Stimulated activated CD8-positive, alpha-beta memory T cell treated with anti-CD3 and anti-CD28 coated beads, Interleukin-12 subunit alpha, Interleukin-12 subunit beta, amount 100 ng/mL, for 4 hours (primary cell): Measurements from ENCODE around the gene ITM2C.

Experiments
- DNase-seq: peaks from one replicate; pipeline ENCODE4 v3.0.0-alpha.2; 2020; ENCODE audit warnings: low read depth

Gene ITM2C

DNA sequence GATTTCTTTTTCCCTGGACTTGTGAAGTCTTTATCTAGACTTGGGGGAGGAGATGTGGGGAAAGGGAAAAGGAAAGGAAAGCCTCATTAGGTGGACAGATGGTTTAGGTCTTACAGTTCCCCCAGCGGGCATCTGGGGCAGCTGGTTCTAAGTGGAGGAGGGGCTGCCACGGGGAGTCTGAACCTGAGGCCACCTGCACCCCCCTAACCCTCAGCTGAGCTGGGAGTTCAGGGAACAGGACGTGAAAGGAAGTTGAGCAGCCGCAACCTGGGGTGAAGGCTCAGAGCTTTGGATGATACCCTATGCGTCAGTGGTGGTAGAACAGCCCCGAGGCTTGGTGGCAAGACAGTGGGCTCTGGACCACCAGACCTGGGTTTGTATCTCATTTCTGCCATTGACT, 26.8 kb downstream of the ITM2C start:
- DNase-seq = no peak

DNA sequence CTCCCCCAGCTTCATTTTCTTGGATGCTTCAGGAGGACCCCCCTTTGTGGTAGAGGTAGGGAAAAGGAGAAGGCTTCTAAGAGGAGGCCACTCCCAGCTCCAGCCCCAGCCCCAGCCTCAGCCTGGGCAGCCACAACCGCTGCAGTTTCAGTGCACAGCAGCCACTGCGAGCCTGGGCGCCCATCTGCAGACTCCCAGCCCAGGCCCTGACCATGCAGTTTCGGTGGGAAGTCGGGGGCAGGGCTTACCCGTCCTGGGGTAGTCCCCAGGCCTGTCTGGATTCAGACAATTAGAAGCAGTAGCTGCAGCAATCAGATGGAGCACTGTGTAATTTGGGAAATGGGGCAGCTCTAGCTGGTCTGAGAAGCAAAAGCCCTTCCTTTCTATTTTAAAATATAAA, 28.6 kb downstream of the ITM2C start:
- DNase-seq = no peak

- DNase-seq = no peak
Measured at GRCh38 chr2:230893841-230894781, 29.4 kb downstream of the ITM2C start.

DNA sequence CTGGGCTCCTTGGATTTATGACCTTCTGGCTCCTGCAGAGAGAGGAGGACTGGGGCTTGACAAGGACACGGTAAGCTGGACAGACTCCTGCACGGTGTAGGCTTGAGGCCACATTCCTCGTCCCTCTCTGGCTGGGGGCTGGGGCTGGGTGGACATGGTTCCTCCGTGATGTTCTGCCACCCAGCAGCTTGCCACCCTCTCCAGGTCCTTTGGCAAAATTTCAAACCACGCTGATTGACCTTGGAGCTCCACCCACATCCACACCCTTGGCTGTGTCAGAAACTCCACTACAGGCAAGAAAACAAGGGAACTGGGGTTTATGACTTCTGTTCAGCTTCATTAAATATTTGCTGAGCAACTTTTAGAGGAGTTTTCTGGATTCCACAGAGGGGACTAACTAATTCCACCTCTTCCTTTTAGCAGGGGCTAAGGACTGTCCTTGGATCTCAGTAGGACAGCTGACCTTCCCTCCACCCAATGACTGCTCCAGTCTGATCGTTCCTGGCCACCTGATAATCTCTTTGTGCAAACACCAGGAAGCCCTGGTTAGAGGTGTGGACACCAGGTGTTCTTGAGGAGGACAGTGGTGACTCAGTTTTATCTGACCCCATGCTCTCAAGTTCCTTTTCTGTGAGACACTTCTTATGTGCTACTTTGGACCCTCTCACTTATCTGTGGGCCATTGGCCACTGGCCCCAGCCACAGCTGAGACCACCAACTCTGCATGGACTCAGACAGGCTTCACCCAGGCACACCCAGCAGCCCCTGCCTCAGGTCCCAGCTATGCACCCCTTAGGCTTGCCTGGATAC, 31.0 kb downstream of the ITM2C start:
- no peak for DNase-seq

- DNase-seq = no peak
Measured at GRCh38 chr2:230896346-230897115, 31.8 kb downstream of the ITM2C start.

DNA sequence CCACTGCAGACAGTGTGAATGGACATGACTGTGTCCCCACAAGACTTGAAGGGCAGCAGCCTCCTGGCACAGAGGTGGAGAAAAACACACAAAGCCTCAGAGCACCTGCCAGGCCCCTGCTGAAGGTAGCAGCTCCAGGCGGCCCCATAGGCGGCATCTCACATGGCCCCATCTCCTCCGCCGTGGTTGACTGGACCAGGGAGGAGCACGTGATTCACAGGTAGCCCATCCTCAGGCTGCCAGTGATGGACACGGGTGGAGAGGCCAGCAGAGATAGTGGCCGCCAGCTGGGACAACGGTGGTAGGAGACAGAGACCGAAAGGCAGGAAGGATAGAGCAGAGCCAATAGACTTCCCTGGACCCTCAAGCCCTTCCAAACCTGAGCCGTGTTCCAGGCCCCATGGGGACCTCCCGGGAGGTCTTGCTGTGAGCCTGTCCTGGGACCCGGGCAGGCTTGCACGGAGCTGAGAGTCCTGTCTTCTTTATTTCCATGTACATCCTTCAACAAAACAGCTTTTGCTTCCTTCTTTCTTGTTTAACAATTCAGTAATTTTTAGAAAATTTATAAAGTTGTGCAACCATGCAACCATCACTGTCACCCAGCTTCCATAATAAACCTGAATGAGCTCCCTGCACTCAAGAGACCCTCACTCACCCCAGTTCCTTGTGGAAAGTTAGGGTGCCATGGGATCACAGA, 33.4 kb downstream of the ITM2C start:
- DNase-seq = no peak

GRCh38 chr2:230898713-230899091, 34.0 kb downstream of the ITM2C start:
- DNase-seq = no peak

- no peak for DNase-seq
Measured at GRCh38 chr2:230899287-230899686, 34.5 kb downstream of the ITM2C start.

GRCh38 chr2:230899786-230900185, 35.0 kb downstream of the ITM2C start:
- no peak for DNase-seq

GRCh38 chr2:230900336-230900995, 35.7 kb downstream of the ITM2C start:
- no peak for DNase-seq

DNA sequence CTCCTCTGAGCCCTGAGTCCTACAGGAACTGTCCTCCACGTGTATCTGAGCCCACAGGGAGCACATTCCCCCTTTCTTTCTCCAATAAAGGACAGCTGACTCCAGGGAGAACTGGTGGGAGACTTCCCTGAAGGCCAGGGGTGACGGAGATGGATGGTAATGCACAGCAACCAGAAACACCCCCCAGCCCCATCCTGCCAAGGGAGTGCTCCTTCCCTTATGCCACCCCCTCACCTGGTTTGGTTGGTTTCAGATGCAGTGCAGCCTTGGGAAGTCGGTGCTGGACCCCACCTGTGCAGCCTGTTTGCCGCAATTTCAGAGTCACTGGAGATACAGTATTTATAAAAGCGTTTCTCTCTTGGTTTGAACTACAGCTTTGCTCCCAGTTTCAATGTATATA, 36.3 kb downstream of the ITM2C start:
- DNase-seq = no peak

GRCh38 chr2:230902180-230902899, 37.6 kb downstream of the ITM2C start:
- no peak for DNase-seq

DNA sequence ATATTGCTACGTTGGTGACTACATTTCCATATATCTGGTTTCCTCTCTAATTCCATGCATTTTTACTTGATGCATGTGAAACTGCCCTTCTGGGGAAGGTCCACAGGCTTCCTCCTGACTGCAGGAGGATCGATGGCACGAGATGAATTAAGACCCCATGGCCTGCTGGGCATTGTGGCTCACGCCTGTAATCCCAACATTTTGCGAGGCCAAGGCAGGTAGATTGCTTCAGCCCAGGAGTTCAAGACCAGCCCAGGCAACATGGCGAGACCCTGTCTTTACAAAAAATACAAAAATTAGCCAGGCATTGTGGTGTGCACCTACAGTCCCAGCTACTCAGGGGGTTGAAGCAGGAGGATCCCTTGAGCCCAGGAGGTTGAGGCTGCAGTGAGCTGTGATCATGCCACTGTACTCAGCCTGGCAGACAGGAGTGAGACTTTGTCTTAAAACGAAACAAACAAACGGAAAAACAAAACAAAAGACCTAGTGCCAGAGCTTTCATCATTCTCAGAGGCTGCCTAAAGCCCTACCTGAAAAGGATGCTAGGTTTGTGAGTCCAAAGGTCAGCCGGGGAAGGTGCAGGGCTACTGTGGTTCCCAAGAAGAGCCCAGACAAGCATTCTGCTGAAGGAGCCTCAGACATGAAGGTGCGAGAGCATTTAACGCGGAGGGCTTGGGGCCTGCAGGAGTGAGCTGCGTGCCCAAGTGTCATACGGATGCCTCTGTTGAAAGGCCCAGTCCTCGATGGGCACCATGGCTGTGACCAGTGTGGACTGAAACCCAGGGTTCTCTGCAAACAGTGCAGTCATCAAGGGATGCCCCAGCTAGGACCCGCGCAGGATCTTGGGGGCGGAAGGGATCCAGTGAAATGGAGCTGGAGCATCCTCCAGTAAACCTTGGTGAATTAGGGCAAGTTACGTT, 38.7 kb downstream of the ITM2C start:
- DNase-seq = no peak

- DNase-seq = no peak
Measured at GRCh38 chr2:230904856-230905447, 40.2 kb downstream of the ITM2C start.

DNA sequence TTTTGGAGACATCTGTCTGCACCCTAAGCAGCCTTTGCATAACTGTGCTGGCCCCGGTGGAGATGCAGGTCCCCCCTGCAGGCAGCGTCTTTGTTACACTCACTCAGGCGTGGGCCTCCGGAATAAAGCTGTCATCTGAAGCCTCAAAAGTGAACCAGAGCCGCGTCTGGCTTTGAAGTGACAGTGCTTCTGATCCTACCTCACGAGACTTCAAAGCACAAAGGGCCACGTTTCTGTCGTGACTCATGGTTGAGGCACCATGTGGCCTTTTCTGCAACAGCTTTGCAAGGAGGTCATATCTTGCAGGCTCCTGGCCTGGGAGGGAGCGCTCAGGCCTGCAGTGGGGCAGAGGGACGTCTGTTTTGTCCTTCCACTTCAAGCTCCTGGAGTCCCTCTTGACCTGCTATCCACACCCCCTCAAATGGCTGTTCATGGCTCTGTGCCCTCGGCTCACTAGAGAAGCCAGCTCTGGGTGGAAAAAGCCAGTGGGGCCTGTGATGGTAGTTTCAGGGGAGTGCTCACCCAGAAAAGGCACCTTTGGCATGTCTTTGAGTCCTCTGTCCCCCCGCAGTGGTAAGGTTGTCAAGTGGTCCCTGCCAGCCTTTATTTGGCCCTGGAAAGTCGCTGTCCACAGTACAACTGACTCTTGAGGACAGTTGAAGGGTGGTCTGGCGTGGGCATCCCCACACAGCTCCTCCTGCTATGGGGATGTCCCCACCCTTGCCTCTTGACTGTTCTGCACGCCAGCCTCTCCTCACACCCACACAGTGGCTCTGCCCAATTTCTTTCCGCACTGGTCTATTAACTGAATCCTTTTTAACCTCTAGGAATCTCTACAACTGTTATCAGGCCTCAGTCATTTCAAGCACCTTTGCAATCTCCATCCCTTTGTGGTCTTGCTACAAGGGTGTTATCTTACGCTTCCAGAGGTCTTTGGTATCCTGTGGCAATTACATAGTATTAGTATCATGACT, 41.0 kb downstream of the ITM2C start:
- DNase-seq = peak; percentile 78

DNA sequence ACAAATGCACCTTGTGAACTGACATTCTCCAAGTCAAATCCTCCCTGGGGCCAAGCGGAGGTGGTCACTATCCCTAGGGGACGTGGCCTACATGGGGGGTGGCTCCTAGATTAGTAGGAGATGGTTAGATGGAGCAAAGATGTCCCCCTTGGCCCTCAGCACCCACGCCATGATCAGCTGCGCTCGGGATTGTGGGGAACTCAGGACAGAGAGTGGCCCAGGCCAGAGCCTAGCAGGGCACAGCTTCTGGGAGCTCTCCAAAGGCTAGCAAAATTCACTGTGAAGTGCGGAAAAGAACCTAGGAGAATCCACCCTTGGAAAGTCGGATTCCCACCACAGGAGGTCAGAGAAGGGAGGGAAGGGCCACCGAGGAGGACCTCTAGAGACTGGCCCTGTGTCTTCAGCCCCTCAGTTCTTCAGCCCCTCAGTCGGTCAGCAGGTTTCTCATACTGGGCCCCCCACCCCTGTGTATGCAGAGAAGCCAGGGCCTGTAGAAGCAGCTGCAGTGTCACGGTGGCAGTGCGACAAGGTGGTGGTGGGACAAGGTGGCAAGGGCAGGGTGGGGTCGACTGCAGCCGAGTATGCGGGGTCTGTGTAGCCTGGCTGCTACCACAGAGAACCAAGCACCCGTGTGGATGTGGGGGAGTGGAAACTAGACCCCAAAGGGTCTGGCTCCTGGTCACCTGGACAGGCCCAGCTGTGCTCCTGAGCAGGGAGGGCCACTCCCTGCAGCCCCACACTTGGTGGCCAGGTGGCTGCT, 41.9 kb downstream of the ITM2C start:
- no peak for DNase-seq
